GM19351 (cell line): Measurements from ENCODE around the gene DENND1A.

ENCODE experiments used
- ATAC-seq: cut with Tn5 transposase; IDR thresholded peaks from one replicate; pipeline ENCODE4 v1.9.1; 2021; ENCODE audit warnings: mild to moderate bottlenecking, moderate library complexity; ENCODE audit not compliant: unreplicated experiment

Gene DENND1A

DNA sequence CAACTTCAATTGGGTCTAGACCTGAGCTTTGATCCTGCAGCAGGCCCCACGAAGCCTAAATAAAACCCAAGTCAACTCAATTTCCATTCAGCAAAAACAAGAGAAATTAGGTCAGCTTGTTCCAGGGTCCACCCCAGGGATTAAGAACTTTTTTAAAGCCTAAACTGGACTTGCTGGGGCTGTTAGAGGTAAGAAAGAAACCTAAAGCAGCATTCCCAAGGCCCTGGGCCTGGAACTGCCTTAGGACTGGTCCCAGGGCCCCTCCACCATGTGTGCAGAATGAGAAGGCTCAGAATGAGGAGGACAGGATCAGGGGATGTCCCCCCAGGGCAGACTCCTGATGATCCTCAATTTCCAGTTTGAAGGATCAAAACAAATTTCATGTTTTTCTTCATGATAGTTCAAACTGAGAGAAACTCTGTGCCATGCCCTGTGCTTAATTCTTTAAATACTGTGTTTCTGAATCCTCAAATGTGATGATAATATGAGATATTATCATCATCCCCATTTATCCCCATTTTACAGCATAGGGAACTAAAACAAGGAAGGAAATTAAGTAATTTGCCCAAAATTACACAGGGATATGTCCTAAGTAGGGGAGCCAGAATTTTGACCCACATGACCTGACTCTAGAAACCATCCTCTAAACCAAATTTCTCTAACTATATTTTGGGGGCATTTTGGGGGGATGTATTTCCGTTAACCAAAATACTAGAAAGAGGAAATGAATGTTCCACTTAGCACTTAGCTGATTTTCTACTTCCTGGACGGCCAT, 64.5 kb downstream of the DENND1A start:
- ATAC-seq = no peak

DNA sequence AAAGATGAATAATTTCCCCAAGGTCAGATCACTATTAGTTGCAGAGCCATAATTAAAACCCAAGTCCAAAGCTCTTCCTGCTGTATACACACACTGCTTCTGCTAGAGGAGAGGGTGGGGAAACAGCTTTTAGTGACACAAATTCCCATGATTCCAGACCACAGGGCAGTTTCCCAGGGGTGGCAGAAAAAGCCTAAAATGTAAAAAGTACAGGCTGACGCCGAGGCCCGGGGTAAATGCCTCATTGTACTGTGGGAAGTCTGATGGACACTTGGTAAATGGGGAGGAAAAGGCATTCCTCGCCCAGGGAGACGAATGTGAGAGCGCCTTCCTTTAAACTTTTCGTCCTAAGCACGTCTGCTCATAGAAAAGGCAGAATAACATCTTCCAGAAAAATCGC, 65.7 kb downstream of the DENND1A start:
- no peak for ATAC-seq

DNA sequence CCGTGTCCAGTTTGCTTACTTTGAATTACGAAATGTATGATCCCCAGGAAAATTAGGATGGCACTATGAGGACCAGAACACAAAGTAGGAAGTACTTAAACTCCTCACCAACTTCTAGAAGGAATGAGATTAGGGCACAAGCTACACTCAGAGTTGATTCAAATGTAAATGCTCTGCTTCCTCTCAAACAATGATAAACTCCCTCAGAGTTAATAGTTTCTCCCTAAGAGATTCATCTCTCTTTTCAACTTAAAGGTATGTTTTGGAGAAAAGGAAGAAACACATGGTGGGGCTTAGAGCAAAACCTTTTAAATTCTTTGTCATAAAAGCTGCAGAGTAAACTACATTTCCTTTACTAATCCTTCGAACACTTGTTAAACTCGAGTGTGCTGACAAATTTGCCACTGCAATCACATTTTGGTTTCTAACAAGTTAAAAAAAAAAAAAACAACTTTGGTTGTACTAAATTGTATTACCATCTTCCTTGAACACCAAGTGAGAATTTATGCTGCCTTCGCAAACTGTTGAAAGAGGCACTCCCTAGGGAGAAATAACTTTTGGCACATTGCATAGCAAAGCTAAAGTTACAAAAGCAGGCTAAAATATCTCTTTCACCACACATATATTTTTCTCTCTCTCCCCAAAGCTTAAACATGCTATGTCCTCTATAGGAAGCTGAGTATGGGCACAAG, 66.6 kb downstream of the DENND1A start:
- no peak for ATAC-seq

DNA sequence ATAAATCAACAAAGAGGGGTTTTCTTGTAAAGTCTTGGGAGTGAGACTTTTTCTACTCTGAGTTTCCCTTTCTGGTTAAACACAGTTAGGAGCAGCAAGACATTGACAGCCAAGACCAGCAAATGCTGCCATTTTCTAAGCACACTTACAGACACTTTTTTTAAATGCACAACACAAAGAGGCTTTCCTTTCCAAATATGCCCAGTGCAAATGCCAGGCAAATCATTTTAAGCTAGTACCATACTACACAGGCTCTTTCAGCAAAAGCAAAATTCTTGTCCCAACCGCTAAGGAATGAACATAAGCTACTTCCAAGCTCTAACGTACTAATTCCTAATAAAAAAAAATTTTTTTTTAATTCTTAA, 68.2 kb downstream of the DENND1A start:
- no peak for ATAC-seq

DNA sequence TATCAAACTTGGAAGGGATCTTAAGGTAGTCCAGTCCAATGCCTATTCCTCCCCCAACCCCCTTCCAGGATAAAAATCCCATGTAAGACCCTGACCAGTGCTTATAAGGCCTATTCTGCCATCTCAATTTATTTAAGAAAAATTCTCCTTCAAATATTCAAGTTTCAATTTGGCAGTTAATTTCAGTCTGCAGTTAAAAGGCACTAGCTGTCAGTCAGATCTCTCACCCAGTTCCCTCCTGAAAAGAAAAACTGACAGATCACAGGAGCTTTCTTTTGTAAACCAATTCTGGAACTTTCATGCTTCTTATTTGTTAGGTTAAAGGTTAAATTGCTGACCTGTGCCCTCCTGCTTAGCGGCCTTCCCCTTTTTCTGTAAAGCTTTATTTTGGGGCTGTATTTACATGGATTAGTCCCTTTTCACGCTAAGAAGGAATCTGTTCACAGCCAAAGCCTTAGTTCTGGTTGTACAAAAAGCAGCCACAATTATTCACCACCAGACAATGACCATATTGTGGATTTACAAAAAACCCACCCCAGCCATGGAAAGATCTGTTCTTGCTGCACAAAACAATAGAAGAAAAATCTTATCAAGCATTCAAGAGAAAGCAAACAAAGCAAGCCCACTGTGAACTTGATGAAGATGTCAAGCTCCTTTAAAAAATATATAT, 68.7 kb downstream of the DENND1A start:
- no peak for ATAC-seq

DNA sequence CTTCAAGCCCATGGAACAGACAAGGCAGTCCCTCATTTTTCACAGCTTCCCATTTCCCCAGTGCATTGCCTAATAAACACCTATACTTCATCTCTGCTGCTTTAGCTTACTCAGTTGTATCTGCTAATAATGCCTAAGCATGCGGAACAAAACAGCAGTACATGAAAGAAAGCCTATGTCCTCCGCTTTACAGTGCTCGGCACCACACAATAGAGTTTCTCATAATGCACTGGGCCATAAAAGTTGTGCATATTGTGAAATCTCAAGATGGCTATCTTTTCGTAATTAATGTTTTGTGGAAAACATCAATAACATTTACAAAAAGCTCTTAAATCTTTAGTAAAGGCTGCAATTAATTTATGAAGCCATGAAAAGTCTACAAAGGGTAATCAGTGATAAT, 69.3 kb downstream of the DENND1A start:
- no peak for ATAC-seq

DNA sequence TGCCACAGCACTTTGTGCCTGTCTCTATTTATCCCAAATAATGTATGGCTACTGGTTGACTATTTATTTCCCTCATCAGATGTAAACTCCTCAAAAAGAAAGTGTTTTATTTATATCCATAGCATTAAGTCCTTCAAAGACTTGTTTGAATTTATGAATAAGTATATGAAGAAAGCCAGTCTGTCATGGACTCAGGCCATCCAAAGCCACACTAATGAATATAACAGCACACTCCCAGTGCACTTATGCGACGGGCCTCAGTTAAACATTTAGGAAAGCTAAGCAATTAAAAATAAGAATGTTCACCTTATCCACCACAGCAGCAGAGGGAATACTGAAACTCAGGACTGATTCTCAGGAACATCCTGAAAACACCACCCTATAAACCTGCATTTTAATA, 77.5 kb downstream of the DENND1A start:
- ATAC-seq = no peak

DNA sequence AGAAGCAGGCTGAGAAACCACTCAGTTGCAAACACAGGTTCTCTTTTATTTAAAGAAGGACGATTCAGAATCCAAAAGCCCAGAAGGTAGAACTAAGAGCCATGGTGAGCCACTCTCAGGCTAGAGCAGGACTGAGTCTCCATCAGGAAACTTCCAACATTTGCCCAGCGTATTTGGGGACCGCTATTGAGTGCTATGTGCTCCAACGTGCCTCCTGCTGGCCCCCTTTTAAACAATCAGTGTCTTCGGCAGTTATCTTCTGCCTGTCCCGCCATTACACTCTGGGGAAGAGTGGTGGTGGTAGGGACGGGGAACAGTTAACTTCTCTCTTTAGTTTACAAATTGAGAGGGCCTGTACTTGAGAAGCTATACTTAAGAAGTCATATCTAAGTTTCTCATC, 78.1 kb downstream of the DENND1A start:
- no peak for ATAC-seq

DNA sequence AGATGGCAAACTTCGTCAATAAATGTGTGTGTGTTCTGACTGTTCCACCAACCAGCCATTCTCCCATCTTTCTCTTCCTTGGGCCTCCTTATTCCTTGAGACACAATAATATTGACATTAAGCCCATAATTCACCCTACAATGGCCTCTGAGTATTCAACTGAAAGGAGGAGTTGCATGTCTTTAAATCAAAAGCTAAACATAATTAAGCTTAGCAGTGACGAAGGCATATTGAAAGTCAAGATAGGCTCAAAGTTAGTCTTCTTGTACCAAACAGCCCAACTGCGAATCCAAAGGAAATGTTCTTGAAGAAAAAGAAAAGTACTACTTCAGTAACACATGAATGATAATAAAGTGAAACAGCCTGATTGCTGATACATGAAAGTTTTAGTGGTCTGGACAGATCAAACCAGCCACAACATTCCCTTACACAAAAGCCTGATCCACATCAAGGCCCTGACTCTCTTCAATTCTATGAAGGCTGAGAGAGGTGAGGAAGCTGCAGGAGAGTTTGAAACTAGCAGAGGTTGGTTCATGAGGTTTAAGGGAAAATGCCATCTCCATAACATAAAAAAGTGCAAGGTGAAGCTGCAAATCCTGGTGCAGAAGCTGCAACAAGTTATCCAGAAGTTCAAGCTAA, 81.4 kb downstream of the DENND1A start:
- no peak for ATAC-seq

DNA sequence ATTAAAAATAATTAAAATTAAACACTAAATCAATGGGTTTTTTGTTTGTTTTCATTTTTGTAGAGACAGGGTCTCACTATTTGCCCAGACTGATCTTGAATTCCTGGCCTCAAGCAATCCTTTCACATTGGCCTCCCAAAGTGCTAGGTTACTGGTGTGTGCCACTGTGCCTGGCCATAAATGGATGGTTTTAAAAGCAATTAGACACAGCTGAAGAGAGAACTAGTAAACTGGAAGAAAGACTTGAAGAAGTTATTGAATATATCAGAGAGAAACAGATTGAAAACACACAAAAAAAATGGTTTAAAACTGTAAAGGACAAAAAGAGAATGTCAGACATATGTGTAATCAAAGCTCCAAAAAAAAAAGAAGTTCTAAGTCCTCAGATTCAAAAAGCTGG, 83.0 kb downstream of the DENND1A start:
- no peak for ATAC-seq

DNA sequence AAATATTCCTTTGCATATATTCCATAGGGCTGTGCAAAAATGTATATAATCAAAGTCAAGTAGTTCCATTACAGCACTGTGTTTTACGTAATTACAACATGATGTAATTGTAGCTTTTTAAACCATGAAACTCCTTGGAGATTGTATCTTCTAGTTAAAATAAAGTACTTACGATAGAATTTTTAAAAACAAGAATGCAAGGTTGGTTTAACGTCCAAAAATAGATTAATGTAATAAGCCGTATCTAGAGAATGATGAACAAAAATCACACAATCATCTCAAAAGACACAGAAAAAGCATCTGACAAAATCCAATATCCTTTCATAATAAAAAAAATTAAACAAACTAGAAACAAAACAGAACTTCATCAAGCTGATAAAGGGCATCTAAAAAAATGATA, 86.2 kb downstream of the DENND1A start:
- ATAC-seq = no peak

DNA sequence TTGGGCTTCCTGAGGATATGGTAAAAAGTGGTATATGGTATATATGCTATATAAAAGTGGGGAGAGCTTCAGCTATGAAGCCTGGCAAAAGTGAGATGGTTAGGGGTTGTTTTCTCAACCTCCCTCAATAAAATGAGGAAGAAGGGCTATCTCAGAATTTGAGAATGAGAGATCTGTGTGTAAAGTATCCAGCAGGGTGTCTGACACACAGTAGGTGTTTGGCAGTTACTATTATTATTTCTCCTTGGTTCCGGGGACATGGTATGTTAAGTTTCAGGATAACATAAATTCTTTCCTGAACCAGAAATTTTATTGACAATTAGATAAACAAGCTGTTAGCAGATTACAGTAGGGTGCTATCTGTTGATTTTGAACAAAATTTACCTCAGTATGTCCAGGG, 94.1 kb downstream of the DENND1A start:
- no peak for ATAC-seq

DNA sequence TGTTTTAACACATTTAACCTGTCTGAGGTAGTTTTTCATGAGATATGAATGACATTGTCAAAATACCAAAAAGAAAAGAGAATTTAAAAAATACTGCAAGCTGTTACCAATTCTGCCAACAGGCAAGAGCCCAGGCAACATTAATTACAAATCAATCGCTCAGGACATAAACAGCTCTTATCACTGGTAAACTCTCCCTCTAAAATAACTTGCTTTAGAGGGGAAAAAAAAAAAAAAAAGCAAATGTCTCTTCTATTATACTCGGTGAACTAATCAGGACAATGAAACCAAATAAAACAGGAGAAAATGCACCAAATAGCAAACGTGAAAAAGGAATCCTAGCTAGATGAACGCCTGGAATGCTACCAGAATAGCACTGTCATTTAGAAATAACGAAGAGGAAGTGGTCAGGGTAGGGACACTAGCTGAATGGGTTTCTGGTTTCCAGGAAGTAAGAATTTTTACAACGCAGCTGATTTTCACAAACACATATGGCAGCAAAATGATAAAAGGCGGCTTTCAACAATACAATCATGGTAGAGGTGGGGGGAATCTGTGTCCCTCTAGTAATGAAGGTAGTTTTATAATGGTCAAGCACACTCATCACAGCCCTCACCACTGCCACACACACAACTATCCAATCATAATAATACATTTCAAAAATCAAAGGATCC, 94.9 kb downstream of the DENND1A start:
- peak; percentile 60 for ATAC-seq

DNA sequence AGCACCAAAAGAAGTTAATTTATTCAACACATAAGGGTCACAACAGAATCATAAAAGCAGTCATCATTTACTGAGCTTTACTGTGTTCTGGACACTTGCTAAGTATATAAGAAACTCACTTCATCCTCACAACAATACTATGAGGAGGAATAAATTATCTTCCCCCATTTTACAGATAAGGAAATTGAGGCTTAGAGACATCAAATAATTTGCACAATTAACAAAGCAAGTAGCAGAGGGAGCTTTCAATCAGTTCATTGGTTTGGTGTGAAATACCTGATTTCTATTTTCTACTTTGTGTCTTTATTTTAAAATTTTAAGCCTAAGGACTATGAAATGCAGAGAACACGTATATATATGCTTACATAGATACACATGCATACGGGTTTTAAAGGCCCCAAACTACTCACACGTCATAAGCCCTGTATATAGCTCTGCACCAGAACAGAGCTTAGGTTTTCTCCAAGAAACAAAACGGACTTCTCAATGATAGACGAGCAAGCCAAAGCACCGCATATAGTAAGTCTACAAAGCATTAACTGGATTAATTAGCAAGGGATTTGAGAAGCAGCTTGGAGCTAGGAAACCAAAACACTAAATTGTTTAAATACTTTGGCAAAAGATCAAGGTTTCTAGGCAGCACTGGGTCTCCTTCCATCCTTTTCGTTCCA, 95.6 kb downstream of the DENND1A start:
- ATAC-seq = no peak

DNA sequence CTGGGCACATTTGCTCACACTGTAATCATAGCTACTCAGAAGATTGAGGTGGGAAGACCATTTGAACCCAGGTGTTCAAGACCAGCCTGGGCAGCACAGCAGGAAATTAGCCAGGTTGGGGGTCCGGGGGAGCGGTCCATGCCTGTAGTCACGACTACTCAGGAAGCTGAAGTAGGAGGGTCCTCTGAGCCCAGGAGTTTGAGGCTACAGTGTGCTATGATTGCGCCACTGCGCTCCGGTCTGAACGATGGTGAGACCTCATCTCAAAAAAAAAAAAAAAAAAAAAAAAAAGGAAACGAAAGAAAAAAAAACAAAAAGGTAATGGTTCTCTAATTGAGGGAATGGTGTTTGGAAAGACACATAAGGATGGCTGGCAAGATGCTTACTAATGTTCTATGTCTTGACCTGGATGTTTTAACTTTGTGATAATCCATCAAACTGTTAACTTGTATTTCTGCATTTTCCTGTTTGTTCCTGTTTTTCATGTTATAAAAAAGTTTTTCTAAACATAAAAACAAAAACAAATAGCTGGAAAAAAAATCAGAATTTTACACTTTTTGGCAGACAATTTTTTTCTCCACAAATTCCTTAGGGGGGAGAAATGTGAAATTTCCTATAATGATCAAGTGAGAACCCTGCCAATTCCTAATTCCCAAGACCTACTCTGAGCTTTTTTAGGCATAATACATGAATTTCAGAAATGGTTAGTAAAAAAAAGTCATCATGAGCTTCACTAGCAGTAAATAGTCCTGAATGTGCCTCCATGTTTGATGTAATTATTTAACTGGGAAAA, 96.9 kb downstream of the DENND1A start:
- ATAC-seq = no peak

DNA sequence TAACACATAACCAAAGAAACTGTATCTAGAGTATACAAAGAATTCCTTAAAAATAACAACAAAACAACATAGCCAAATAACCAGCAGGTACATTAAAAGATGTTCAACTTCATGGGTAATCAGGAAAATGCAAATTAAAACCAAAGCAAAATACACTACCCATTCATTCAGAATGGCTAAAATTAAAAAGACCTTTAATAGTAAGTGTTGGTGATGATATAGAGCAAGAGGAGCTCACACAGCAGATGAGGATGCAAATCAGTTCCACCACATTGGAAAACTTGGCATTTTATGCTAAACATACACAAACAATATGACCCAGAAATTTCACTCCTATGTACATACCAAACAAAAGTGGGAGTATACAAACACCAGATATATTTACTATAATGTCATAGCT, 97.8 kb downstream of the DENND1A start:
- ATAC-seq = no peak

DNA sequence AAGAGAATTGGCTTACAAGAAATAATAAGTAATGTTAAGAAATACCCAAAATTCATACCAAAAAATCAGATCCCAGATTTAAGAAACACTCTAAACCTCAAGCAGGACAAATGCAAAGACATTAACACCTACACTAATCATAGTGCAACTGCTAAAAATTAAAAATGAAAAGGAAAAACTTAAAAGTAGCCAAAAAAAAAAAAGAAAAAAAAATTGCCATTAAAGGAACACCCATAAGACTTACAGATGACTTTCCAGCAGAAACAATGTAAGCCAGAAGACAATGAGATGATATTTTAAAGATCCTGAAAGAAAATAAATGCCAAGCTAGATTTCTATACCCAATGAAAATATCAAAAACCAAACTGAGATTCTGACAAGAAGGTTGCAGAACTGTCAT, 101.5 kb downstream of the DENND1A start:
- ATAC-seq = no peak

DNA sequence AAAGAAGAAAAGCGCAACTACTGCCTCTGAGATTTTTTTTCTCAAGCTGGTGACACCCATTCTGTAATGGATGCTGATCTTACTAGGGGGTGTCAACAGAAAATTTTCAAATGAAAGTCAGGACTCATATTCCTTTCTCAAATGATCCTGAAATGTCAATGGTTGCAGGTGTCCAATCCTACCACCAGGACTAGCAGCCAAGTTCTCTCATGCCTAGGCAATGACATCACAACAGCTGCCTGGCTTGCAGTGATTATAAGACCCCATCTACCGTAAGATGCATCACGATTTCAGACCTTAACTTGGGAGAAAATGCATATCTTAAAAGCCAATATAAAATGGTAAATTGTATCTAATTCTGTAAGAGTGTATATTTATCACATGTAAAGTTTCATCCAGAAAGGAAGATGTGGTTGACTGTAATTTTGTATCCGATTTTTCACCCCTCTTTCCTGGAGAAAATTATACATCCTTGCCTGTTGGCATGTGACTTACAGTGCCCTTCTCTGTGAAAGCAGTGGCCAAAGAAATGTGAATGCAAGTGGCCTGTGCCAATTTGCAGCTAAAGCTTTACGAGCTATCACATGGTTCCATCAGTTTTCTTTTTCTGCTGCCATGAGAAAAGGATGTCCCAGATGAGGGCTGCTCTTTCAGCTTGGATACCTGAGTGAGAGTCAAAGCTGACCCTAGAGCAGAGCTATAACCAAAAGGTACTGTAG, 104.4 kb downstream of the DENND1A start:
- ATAC-seq = no peak
